Fibroblast of mammary gland (primary cell): ENCODE measurements around the gene GLYAT.

ENCODE experiments used
- DNase-seq: peaks from one replicate; pipeline ENCODE4 v3.0.0-alpha.2; 2010; ENCODE audit warnings: low read depth
- H3K4me3 ChIP-seq: 2 replicates; pipeline ENCODE4 v1.5.1; 2011; ENCODE audit warnings: low read depth, mild to moderate bottlenecking, low read length, moderate library complexity; ENCODE audit not compliant: control insufficient read depth
- TF ChIP-seq, protein P1 (sequence below): conservative IDR thresholded peaks from 2 replicates; pipeline ENCODE4 v1.5.1; 2011; ENCODE audit warnings: low read depth, low read length, inconsistent platforms; ENCODE audit not compliant: control insufficient read depth, insufficient read depth

Gene GLYAT, protein sequence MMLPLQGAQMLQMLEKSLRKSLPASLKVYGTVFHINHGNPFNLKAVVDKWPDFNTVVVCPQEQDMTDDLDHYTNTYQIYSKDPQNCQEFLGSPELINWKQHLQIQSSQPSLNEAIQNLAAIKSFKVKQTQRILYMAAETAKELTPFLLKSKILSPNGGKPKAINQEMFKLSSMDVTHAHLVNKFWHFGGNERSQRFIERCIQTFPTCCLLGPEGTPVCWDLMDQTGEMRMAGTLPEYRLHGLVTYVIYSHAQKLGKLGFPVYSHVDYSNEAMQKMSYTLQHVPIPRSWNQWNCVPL

DNA sequence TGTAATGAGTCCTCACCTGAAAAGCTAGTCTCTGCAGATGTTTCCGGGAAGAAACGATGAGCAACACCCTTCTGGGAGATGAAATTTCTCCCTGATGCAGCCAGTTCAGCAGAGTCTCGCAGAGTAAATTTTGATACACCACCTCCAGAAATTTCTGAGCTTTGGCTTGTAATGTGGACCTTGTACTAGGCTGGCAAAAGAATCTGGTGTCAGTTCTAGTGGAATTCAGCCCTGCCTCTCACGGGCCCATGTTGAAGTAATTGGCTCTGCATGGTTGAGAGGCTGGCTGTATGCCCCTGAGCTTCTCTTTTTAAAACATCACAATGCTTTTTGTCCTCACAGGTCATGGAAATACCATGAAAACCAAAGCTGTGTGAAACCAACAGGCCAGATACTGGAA is at the start of gene GLYAT:
TSS of gene GLYAT (minus strand) at position 125 of the 400 bp plus-strand sequence. CDS start 7,447 bp downstream, outside the sequence.
- TF ChIP-seq, protein P1, sequence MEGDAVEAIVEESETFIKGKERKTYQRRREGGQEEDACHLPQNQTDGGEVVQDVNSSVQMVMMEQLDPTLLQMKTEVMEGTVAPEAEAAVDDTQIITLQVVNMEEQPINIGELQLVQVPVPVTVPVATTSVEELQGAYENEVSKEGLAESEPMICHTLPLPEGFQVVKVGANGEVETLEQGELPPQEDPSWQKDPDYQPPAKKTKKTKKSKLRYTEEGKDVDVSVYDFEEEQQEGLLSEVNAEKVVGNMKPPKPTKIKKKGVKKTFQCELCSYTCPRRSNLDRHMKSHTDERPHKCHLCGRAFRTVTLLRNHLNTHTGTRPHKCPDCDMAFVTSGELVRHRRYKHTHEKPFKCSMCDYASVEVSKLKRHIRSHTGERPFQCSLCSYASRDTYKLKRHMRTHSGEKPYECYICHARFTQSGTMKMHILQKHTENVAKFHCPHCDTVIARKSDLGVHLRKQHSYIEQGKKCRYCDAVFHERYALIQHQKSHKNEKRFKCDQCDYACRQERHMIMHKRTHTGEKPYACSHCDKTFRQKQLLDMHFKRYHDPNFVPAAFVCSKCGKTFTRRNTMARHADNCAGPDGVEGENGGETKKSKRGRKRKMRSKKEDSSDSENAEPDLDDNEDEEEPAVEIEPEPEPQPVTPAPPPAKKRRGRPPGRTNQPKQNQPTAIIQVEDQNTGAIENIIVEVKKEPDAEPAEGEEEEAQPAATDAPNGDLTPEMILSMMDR = no peak
- DNase-seq = no peak
- H3K4me3 ChIP-seq = no peak within 1 kb of the TSS

DNA sequence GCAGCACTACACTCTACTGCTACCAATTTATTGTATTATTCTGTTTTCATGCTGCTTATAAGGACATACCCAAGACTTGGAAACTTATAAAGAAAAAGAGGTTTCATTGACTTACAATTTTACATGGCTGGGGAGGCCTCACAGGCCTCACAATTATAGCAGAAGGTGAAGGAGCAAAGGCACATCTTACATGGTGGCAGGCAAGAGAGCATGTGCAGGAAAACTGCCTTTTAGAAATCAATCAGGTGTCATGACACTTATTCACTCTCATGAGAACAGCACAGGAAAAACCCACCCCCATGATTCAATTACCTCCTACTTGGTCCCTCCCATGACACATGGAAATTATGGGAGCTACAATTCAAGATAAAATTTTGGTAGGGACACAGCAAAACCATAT is 49.6 kb upstream of the GLYAT start:
- no peak overlapping the region for H3K4me3 ChIP-seq
- no peak for DNase-seq
- TF ChIP-seq, protein P1 = no peak

DNA sequence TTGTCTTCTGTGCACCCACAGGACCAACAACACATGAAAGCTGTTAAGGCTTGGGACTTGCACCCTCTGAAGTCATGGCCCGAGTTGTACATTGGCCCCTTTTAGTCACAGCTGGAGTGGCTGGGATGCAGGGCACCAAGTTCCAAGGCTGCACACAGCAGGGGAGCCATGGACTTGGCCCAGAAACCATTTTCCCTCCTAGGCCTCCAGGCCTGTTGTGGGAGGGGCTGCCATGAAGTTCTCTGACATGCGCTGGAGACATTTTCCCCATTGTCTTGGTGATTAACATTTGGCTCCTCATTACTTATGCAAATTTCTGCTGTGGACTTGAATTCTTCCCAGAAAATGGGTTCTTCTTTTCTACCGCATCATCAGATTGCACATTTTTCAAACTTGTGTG is 48.8 kb upstream of the GLYAT start:
- TF ChIP-seq, protein P1 = no peak
- no peak for DNase-seq
- H3K4me3 ChIP-seq = no peak overlapping the region

DNA sequence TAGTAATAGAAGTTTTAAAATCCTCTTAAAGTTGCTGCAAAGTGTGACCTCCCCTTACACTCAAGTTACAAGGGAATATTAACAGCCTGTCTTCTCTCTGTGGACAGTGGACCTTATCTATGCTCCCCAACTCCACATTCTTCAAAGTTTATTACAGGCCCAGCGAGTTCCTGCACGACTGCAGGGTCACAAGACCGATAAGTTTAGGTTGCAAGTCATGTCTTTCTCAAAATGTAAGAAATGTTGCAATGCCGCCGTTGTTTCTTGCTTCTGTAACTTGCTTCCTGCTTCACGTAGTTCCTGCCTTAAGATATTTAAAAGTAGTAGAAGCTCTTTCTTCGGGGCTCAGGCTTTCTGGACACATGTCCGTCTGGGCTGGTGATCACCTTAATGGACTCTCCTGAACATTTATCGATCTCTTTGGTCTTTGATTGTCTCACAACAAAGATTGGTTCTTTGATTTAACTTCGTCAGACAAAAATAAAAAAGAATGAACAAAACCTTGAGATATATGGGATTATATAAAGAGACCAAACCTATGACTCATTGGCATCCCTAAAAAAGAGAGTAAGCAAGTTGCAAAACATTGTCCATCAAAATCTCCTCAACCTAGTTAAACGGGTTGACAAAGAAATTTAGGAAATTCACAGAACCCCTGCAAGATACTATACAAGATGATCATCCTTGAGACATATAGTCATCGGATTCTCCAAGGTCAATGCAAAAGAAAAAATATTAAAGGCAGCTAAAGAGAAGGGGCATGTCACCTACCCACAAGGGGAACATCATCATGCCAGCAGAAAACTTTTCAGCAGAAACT is 45.4 kb upstream of the GLYAT start:
- no peak for DNase-seq
- no peak overlapping the region for H3K4me3 ChIP-seq
- TF ChIP-seq, protein P1 = no peak

DNA sequence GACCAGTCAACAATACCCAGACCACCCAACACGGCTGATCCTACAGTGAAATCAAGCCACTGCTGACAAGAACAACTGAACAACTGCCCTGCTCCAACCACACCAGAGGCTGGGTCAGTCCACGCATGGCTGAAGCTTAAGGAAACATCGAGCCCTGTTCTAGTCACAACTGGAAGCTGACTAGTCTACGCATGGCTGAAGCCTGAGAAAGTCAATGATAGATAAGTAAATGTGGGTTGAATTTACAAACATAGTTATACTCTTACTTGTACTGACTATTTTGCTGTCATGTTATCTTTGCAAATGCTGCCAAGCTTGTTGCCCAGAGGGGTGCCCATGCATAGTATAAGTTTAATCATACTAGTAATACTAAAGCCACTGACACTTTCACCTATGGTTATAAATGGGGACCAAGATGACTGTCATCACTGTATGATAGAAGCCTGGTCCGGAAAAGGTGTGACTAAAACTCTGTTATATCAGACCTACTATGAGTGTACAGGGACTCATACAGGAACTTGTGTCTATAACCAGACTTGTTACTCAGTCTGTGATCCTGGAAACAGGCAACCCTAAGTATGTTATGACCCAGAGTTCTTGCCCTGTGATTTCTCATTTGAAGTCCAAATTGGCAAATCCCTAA is 43.4 kb upstream of the GLYAT start:
- TF ChIP-seq, protein P1 = no peak
- no peak for DNase-seq
- no peak overlapping the region for H3K4me3 ChIP-seq

DNA sequence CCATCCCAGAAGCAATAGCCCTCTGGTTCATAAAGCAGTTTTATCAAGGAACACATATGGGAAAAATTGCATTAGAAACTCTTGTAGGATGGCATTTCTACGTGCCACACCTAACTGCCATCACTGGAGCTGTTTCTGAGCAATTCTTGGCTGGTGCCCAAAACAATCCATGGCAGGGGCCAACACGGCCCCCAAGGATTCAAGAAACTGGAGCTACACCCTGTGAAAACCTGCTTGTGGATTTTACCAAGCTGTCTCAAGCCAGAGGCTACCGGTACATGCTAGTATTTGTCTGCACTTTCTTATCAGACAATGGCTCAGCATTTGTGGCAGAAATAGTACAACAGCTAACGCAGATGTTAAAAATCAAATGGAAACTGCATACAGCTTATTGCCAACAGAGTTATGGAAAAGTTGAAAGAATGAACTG is 42.4 kb upstream of the GLYAT start:
- no peak overlapping the region for H3K4me3 ChIP-seq
- no peak for DNase-seq
- TF ChIP-seq, protein P1 = no peak
